ENCODE results near the gene NKX2-4.

DNA sequence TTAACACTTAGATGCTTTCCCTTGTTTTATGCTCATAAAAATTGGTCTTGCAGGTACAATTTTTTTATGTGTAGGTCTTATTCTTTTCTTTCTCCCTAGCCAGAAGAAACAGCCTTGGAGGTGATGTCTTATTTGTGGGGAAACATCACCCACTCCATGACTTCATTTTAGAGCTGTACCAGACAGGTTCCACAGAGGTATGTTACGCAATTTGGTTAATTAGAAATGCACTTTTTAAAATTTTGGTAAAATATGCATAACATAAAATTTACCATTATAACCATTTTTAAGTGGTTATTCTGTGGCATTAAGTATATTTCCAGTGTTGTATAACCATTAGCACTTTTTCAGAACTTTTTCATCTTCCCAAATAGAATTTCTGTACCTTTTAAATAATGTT, 41.3 kb downstream of the NKX2-4 start:
- TF ChIP-seq, protein P1, sequence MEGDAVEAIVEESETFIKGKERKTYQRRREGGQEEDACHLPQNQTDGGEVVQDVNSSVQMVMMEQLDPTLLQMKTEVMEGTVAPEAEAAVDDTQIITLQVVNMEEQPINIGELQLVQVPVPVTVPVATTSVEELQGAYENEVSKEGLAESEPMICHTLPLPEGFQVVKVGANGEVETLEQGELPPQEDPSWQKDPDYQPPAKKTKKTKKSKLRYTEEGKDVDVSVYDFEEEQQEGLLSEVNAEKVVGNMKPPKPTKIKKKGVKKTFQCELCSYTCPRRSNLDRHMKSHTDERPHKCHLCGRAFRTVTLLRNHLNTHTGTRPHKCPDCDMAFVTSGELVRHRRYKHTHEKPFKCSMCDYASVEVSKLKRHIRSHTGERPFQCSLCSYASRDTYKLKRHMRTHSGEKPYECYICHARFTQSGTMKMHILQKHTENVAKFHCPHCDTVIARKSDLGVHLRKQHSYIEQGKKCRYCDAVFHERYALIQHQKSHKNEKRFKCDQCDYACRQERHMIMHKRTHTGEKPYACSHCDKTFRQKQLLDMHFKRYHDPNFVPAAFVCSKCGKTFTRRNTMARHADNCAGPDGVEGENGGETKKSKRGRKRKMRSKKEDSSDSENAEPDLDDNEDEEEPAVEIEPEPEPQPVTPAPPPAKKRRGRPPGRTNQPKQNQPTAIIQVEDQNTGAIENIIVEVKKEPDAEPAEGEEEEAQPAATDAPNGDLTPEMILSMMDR (conservative IDR thresholded peaks at IDR 0.05 in 1 of 2, IDR thresholded peaks at IDR 0.05 in 1 of 2; ENCODE audit: low read depth in 1 of 2, low read length in 2 of 2) = no peak
- no peak for TF ChIP-seq EZH2 (IDR thresholded peaks at IDR 0.05; ENCODE audit: low read length, missing control alignments)
